ENCODE measurements around the gene NELL2.

GRCh38 chr12:44542716-44543115 lies 333.4 kb downstream of the NELL2 start:
- TF ChIP-seq CTCF (conservative IDR thresholded peaks at IDR 0.05; ENCODE audit: low read depth, low read length), result no peak
- TF ChIP-seq EZH2 (IDR thresholded peaks at IDR 0.05; ENCODE audit: low read length, unreplicated experiment), result no peak
